OCI-LY3 (cell line): ENCODE measurements around the gene NRP1.
A peak's percentile ranks its signal among the peaks of the same experiment; 100 is the strongest.

ENCODE experiments used
- H2AFZ ChIP-seq: fragments of 200-600, 300-600 bp; shearing (Covaris generic); 2 replicates; pipeline ENCODE4 v1.6.0; 2014; ENCODE audit warnings: antibody characterized with exemption, low read depth, low read length
- H3K27ac ChIP-seq: fragments of 200-600, 300-600 bp; sonication (generic); 2 replicates; pipeline ENCODE4 v1.5.1; 2014; ENCODE audit warnings: mild to moderate bottlenecking, low read length, moderate library complexity, mixed read lengths
- H3K27me3 ChIP-seq: fragments of 200-600, 300-600 bp; sonication (generic); 2 replicates; pipeline ENCODE4 v1.6.1; 2014; ENCODE audit warnings: low read depth, low read length, mixed read lengths
- H3K36me3 ChIP-seq: fragments of 200-600, 300-600 bp; sonication (generic); replicated peaks from 2 replicates; pipeline ENCODE3; 2014; ENCODE audit warnings: low read depth, low read length, mixed read lengths
- H3K4me1 ChIP-seq: fragments of 300-600, 200-600 bp; sonication (generic); 2 replicates; pipeline ENCODE4 v1.6.1; 2014; ENCODE audit warnings: low read length, mixed read lengths
- H3K4me2 ChIP-seq: fragments of 200-600, 300-600 bp; sonication (generic); 2 replicates; pipeline ENCODE4 v1.6.1; 2014; ENCODE audit warnings: low read length, mixed read lengths
- H3K4me3 ChIP-seq: fragments of 300-600, 200-600 bp; sonication (generic); 2 replicates; pipeline ENCODE4 v1.5.1; 2014; ENCODE audit warnings: antibody characterized with exemption, mild to moderate bottlenecking, low read length, moderate library complexity
- H3K79me2 ChIP-seq: fragments of 300-600, 200-600 bp; shearing (Covaris generic); 2 replicates; pipeline ENCODE4 v1.6.1; 2014; ENCODE audit warnings: mild to moderate bottlenecking, low read length, mixed read lengths
- H3K9ac ChIP-seq: fragments of 300-600, 200-600 bp; shearing (Covaris generic); 2 replicates; pipeline ENCODE4 v1.6.0; 2014; ENCODE audit warnings: mild to moderate bottlenecking, low read length, moderate library complexity
- H3K9me3 ChIP-seq: fragments of 200-600, 300-600 bp; shearing (Covaris generic); 2 replicates; pipeline ENCODE4 v1.6.1; 2014; ENCODE audit warnings: low read length, mixed read lengths; ENCODE audit not compliant: insufficient read depth
- H4K20me1 ChIP-seq: fragments of 200-600, 300-600 bp; sonication (generic); 2 replicates; pipeline ENCODE4 v1.6.1; 2016; ENCODE audit warnings: low read length, mixed read lengths; ENCODE audit not compliant: insufficient read depth
- CTCF ChIP-seq: fragments of 200-600, 300-600 bp; sonication (generic); IDR thresholded peaks from 2 replicates; pipeline ENCODE4 v1.5.1; 2014; ENCODE audit warnings: antibody characterized with exemption, low read length, low read depth
- EZH2phosphoT487 ChIP-seq: fragments of 200-600 bp; shearing (Covaris generic); IDR thresholded peaks from 2 replicates; pipeline ENCODE4 v1.6.1; 2018; ENCODE audit warnings: antibody characterized with exemption, mixed run types, low read depth

Gene NRP1

GRCh38 chr10:33332183-33333065, 2.0 kb downstream of the NRP1 start:
- H3K4me2 ChIP-seq = no peak overlapping the region
- no peak overlapping the region for H3K27ac ChIP-seq

GRCh38 chr10:33331379-33331694, 3.1 kb downstream of the NRP1 start:
- Histone ChIP-seq H3K27me3 (no peaks in the 10 kb centered on the region), H3K36me3 (no peaks in the 10 kb centered on the region), H3K4me2 (no peak overlapping the region), H3K4me1 (no peaks in the 10 kb centered on the region), H4K20me1 (no peaks in the 10 kb centered on the region), H3K79me2 (no peaks in the 10 kb centered on the region), H3K27ac (no peak overlapping the region), H3K4me3 (no peak overlapping the region), H2AFZ (no peak overlapping the region), H3K9ac (no peak overlapping the region), H3K9me3 (no peaks in the 10 kb centered on the region)
- no peak for TF ChIP-seq CTCF
- TF ChIP-seq EZH2phosphoT487 = no peak

More at GRCh38 chr10:33332183-33333065, 2.0 kb downstream of the NRP1 start:
- Histone ChIP-seq H4K20me1 (no peaks in the 10 kb centered on the region), H3K4me3 (no peak overlapping the region), H3K79me2 (no peaks in the 10 kb centered on the region), H3K4me1 (no peaks in the 10 kb centered on the region), H3K9ac (no peak overlapping the region), H2AFZ (no peak overlapping the region), H3K36me3 (no peaks in the 10 kb centered on the region), H3K27me3 (no peaks in the 10 kb centered on the region), H3K9me3 (no peaks in the 10 kb centered on the region)
- TF ChIP-seq CTCF = no peak
- no peak for TF ChIP-seq EZH2phosphoT487

GRCh38 chr10:33330543-33331378, 3.7 kb downstream of the NRP1 start:
- no peak overlapping the region for H3K9ac ChIP-seq
- peak overlapping the region; percentile 40; the same call in 1 of the 2 replicates for H3K4me2 ChIP-seq
- no peaks in the 10 kb centered on the region for H3K36me3 ChIP-seq
- no peak for TF ChIP-seq EZH2phosphoT487
- peak; percentile 72 for TF ChIP-seq CTCF
- peak overlapping the region; percentile 45; the same call in 1 of the 2 replicates for H2AFZ ChIP-seq
- H3K79me2 ChIP-seq = no peaks in the 10 kb centered on the region
- no peaks in the 10 kb centered on the region for H3K9me3 ChIP-seq
- no peaks in the 10 kb centered on the region for H3K4me1 ChIP-seq
- no peak overlapping the region for H3K4me3 ChIP-seq
- no peaks in the 10 kb centered on the region for H4K20me1 ChIP-seq
- no peak overlapping the region for H3K27ac ChIP-seq
- H3K27me3 ChIP-seq = no peaks in the 10 kb centered on the region

GRCh38 chr10:33329178-33329577, 5.3 kb downstream of the NRP1 start:
- H3K27ac ChIP-seq = no peak overlapping the region
- H3K4me2 ChIP-seq = no peak overlapping the region

More at GRCh38 chr10:33329178-33329577, 5.3 kb downstream of the NRP1 start:
- H4K20me1 ChIP-seq = no peaks in the 10 kb centered on the region
- no peaks in the 10 kb centered on the region for H3K27me3 ChIP-seq
- H3K9me3 ChIP-seq = no peaks in the 10 kb centered on the region
- H3K79me2 ChIP-seq = no peaks in the 10 kb centered on the region
- H2AFZ ChIP-seq = no peak overlapping the region
- no peak overlapping the region for H3K4me3 ChIP-seq
- H3K4me1 ChIP-seq = no peaks in the 10 kb centered on the region
- H3K36me3 ChIP-seq = no peaks in the 10 kb centered on the region
- H3K9ac ChIP-seq = no peak overlapping the region
- no peak for TF ChIP-seq EZH2phosphoT487
- no peak for TF ChIP-seq CTCF
